Activated CD8-positive, alpha-beta T cell treated with anti-CD3 and anti-CD28 coated beads for 36 hours (primary cell): ENCODE results near the gene PLLP. TPM values are rescaled to one million over a fixed set of nuclear protein-coding genes. Genes with fewer than 3 reads are reported as not detected.

ENCODE experiments used
- ATAC-seq: fragments of 200-7000 bp; cut with Tn5 transposase; one replicate; pipeline ENCODE4 v1.10.0; 2021; ENCODE audit warnings: mild to moderate bottlenecking, moderate library complexity
- CTCF ChIA-PET: fragments of 350-600 bp; sonication (Branson Sonifier 250); formaldehyde crosslinking; loops from one replicate; lab custom pipeline; 2021; ENCODE audit warnings: antibody characterized with exemption; lab: Charles Lee
- POLR2A ChIA-PET: fragments of 350-600 bp; sonication (Branson Sonifier 250); formaldehyde crosslinking; loops from one replicate; lab custom pipeline; 2021; ENCODE audit warnings: antibody characterized with exemption; lab: Charles Lee
- DNase-seq: peaks from one replicate; pipeline ENCODE4 v3.0.0-alpha.2; 2020
- H3K27ac Mint-ChIP-seq: one replicate; pipeline ENCODE4 v1.8.0; 2021; ENCODE audit warnings: mild to moderate bottlenecking, mixed read lengths
- H3K27me3 Mint-ChIP-seq: one replicate; pipeline ENCODE4 v1.8.0; 2021; ENCODE audit warnings: mixed read lengths
- H3K36me3 Mint-ChIP-seq: one replicate; pipeline ENCODE4 v1.8.0; 2021; ENCODE audit warnings: low read depth, mixed read lengths
- H3K4me1 Mint-ChIP-seq: one replicate; pipeline ENCODE4 v1.8.0; 2021; ENCODE audit warnings: low read depth, mixed read lengths
- H3K4me3 Mint-ChIP-seq: one replicate; pipeline ENCODE4 v1.8.0; 2021; ENCODE audit warnings: mild to moderate bottlenecking, moderate library complexity, mixed read lengths
- H3K9me3 Mint-ChIP-seq: one replicate; pipeline ENCODE4 v1.8.0; 2021; ENCODE audit warnings: mixed read lengths
- CTCF ChIP-seq: fragments of 200-600 bp; IDR thresholded peaks from one replicate; pipeline ENCODE4 v1.8.0; 2022; ENCODE audit warnings: antibody characterized with exemption, mild to moderate bottlenecking
- intact Hi-C: fragments of 100-400 bp; cut with micrococcal nuclease; formaldehyde crosslinking; loops from one replicate; pipeline ENCODE4 v1.10.0; 2022
- total RNA-seq, 2 experiments: library from RNA; stranded (reverse); gene quantifications; one replicate each; pipeline ENCODE4 v1.2.3, GENCODE V29; 2021

The PLLP gene
- total RNA-seq, 2 experiments from 2014 or later: 0.51 to 0.65 TPM

- no peaks in the 10 kb centered on the region for H3K9me3 Mint-ChIP-seq
- CTCF ChIA-PET: no interaction called here
- peaks cover 40% of the 10 kb centered on the region for H3K4me1 Mint-ChIP-seq
- DNase-seq (no peak), ATAC-seq (no peak)
- POLR2A ChIA-PET: interaction anchor here (1.0 kb wide), 1 partner anchor 19 kb away, joined by 4 read pairs; the partner anchor contains the start of gene ARL2BP
- no peak overlapping the region for H3K4me3 Mint-ChIP-seq
- no peaks in the 10 kb centered on the region for H3K27me3 Mint-ChIP-seq
- H3K36me3 Mint-ChIP-seq: no peaks in the 10 kb centered on the region
- intact Hi-C loops: no loop called here
- no peak overlapping the region for H3K27ac Mint-ChIP-seq
- no peak for TF ChIP-seq CTCF
These were observed 20.1 kb downstream of the PLLP start for GRCh38 chr16:57264381-57264780.

DNA sequence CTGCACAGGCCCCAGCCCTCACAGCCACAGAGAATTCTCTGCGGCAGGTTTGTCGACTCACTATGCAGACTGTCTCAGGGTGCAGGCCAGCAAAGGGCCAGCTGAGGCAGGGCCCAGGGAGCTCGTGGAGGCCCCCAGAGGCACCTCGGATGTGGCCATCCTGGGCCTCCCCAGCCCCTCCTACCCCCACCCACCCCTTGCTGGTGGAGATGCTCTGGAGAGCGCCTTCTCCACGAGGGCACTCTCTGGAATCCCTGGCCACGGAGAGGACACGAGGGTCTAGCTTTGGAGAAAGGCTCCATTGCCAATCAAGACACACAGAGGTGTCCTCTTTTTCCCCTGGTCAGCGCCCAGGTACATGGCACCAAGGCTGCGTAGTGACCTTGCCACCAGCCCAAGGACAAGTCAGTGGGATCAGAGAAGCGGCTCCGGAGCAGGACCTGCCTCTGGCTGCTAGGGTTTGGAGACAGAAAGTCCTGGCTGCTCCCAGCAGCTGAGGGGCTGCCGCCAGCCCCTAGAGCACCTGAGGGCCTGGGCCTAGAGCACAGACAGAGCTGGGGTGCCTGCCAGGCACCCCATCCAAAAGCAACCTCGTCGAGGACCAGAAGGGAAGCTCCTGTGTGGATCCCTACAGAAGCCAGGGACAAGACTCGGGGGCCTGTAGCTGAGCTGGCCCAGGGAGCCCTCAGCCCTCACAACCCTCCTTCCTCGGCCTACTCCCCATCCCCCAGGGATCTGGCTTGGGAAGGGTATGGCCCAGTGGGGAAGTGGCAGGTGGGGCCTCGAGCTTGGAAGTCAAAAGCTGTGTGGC is 20.7 kb downstream of the PLLP start:
- ChIA-PET CTCF (interaction anchor here (1.0 to 1.5 kb wide), 2 partner anchors 153 to 179 kb away, joined by 3 read pairs; no protein-coding TSS in a partner anchor), POLR2A (interaction anchor here (0.5 to 1.0 kb wide), 2 partner anchors 9 to 18 kb away, joined by 3 to 4 read pairs; partner anchors contain the start of gene ARL2BP)
- H3K36me3 Mint-ChIP-seq: no peaks in the 10 kb centered on the region
- peaks cover 40% of the 10 kb centered on the region for H3K4me1 Mint-ChIP-seq
- H3K9me3 Mint-ChIP-seq: no peaks in the 10 kb centered on the region
- no peak for TF ChIP-seq CTCF
- DNase-seq: no peak
- intact Hi-C loops: no loop called here
- no peaks in the 10 kb centered on the region for H3K27me3 Mint-ChIP-seq
- ATAC-seq: no peak
- H3K27ac Mint-ChIP-seq: no peak overlapping the region
- no peak overlapping the region for H3K4me3 Mint-ChIP-seq

DNA sequence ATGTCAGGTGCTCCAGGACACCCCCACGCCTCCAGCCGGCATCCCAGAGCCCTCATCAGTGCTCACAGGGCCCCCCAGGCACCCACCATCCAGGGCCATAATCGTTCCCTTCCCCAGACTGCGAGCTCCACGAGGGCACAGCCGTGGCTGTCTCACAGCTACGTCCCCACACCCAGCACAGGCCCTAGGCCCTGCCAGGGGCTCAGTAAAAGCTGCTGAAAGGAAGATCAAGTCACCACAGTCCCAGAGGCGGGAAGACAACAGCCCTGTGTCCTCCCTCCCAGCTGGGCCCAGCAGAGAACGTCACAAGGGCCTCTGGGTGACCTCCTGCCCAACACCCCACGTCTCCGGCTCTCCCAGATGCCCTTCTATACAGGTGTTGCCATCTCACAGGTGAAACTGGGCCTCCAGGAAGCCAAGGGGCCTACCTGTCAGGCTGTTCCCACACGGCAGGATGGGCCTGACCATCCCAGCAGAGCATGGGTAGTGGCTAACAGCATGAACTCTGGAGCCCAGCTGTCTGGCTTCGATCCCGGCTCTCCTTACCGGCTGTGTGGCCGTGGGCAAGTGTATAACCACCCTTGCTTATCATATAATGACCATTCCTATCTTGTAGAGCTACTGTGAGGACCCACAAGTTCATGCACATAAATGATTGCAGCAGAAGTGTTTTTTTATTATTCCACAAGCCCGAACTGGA is 21.5 kb downstream of the PLLP start:
- DNase-seq (no peak), ATAC-seq (no peak)
- no peaks in the 10 kb centered on the region for H3K27me3 Mint-ChIP-seq
- peaks cover 37% of the 10 kb centered on the region for H3K4me1 Mint-ChIP-seq
- no peaks in the 10 kb centered on the region for H3K36me3 Mint-ChIP-seq
- intact Hi-C loops: no loop called here
- ChIA-PET POLR2A (no interaction called here), CTCF (interaction anchor here (1.0 to 1.5 kb wide), 3 partner anchors 154 to 178 kb away, joined by 3 to 4 read pairs (median 3); no protein-coding TSS in a partner anchor)
- no peaks in the 10 kb centered on the region for H3K9me3 Mint-ChIP-seq
- TF ChIP-seq CTCF: no peak
- H3K4me3 Mint-ChIP-seq: no peak overlapping the region
- H3K27ac Mint-ChIP-seq: peak overlapping the region; percentile 38

DNA sequence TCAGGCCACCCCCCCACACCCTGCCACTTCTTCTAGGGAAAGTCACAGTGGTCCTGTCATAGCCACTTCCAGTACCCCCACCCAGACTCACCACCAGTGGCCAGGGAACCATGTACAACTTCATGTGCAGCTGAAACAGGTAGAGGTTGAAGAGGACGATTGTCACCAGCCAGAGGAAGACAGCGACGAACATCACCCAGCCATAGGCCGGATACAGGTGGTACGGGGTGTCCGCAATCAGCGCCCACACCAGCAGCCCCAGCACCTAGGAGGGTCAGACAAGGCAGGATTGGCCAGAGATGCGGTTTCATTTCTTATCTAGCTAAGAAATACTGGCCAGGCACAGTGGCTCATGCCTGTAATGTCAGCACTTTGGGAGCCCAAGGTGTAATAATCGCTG is 22.7 kb downstream of the PLLP start:
- ChIA-PET POLR2A (no interaction called here), CTCF (interaction anchor here (0.6 to 1.5 kb wide), 3 partner anchors 19 to 156 kb away, joined by 3 to 4 read pairs (median 3); no protein-coding TSS in a partner anchor)
- Mint-ChIP-seq H3K36me3 (no peaks in the 10 kb centered on the region), H3K4me1 (peaks cover 28% of the 10 kb centered on the region), H3K9me3 (no peaks in the 10 kb centered on the region), H3K4me3 (no peak overlapping the region), H3K27ac (no peak overlapping the region), H3K27me3 (no peaks in the 10 kb centered on the region)
- no peak for TF ChIP-seq CTCF
- DNase-seq: no peak
- intact Hi-C loops: no loop called here
- ATAC-seq: no peak
